Epithelial cell of proximal tubule (primary cell): ENCODE measurements around the gene CPT1A. TPM values are rescaled to one million over a fixed set of nuclear protein-coding genes. Genes with fewer than 3 reads are reported as not detected.

Experiments used
- DNase-seq: peaks from one replicate; pipeline ENCODE4 v3.0.0-alpha.2; 2011; ENCODE audit warnings: low read depth
- H3K4me3 ChIP-seq: 2 replicates; pipeline ENCODE4 v1.5.1; 2011; ENCODE audit warnings: low read depth, mild to moderate bottlenecking, low read length
- CTCF ChIP-seq: conservative IDR thresholded peaks from 2 replicates; pipeline ENCODE4 v1.5.1; 2012; ENCODE audit warnings: low read depth, mild to moderate bottlenecking, low read length
- total RNA-seq: library from RNA; depleted of rRNA; stranded (reverse); fragments of >200 nt; gene quantifications from 2 replicates; pipeline ENCODE4 v1.2.3, GENCODE V29; 2015

The CPT1A gene
- total RNA-seq, 1 donor from 2014 or later, result 6.7 TPM

- TF ChIP-seq CTCF, result no peak
- no peak for DNase-seq
- no peak overlapping the region for H3K4me3 ChIP-seq
Observed at GRCh38 chr11:68852628-68853027, 10.9 kb upstream of the CPT1A start.

- TF ChIP-seq CTCF, result no peak
- no peak overlapping the region for H3K4me3 ChIP-seq
- DNase-seq, result no peak
Observed at GRCh38 chr11:68848429-68848828, 6.7 kb upstream of the CPT1A start.

GRCh38 chr11:68847395-68847794, 5.7 kb upstream of the CPT1A start:
- TF ChIP-seq CTCF, result no peak
- no peak overlapping the region for H3K4me3 ChIP-seq

GRCh38 chr11:68845351-68846002, 3.8 kb upstream of the CPT1A start:
- no peak overlapping the region for H3K4me3 ChIP-seq
- no peak for DNase-seq
- TF ChIP-seq CTCF, result no peak

More at GRCh38 chr11:68847395-68847794, 5.7 kb upstream of the CPT1A start:
- no peak for DNase-seq

- DNase-seq, result no peak
- no peak overlapping the region for H3K4me3 ChIP-seq
- TF ChIP-seq CTCF, result no peak
Observed at GRCh38 chr11:68844801-68845200, 3.1 kb upstream of the CPT1A start.

GRCh38 chr11:68844376-68844775, 2.7 kb upstream of the CPT1A start:
- TF ChIP-seq CTCF, result no peak
- DNase-seq, result no peak
- H3K4me3 ChIP-seq, result peak overlapping the region; percentile 57

- no peak for DNase-seq
- H3K4me3 ChIP-seq, result peak overlapping the region; percentile 57
- TF ChIP-seq CTCF, result peak; percentile 52
Observed at GRCh38 chr11:68843703-68844312, 2.1 kb upstream of the CPT1A start.
